Heart right ventricle (tissue), 16 donors: ENCODE measurements around the gene CCDC85B. TPM values are rescaled to one million over a fixed set of nuclear protein-coding genes. Genes with fewer than 3 reads are reported as not detected.
"Not testable (repeated sequence)": the region's sequence is repeated elsewhere in the genome, so short reads cannot be mapped to it uniquely, and the experiment has no call there.

Experiments used
- ATAC-seq, 8 donors: fragments of 200-7000 bp; cut with Tn5 transposase; one replicate each; pipeline ENCODE4 v1.9.1; 2020; ENCODE audit warnings: mild to moderate bottlenecking in 8 of 8, moderate library complexity in 8 of 8, moderate number of reproducible peaks in 1 of 8
- DNase-seq, 2 donors: peaks; one replicate each; pipeline ENCODE4 v3.0.0-alpha.2; 2020
- H3K27ac ChIP-seq, 10 donors: fragments of 200-600 bp; sonication (generic) in 2 of 10; one replicate each; pipeline versions ENCODE4 v1.5.0 to v1.8.0; 2020 to 2022; ENCODE audit warnings: mild to moderate bottlenecking in 3 of 10
- H3K27me3 ChIP-seq, 7 donors: fragments of 200-600 bp; one replicate each; pipeline ENCODE4 v1.8.0; 2021 to 2022; ENCODE audit warnings: mild to moderate bottlenecking in 2 of 7
- H3K36me3 ChIP-seq, 9 donors: fragments of 200-600 bp; sonication (generic) in 1 of 9; one replicate each; pipeline versions ENCODE4 v1.5.0 to v1.8.0; 2020 to 2022; ENCODE audit warnings: mild to moderate bottlenecking in 2 of 9
- H3K4me1 ChIP-seq, 9 donors: fragments of 200-600 bp; sonication (generic) in 1 of 9; one replicate each; pipeline versions ENCODE4 v1.5.0 to v1.8.0; 2020 to 2022; ENCODE audit warnings: mild to moderate bottlenecking in 4 of 9
- H3K4me3 ChIP-seq, 10 donors: fragments of 200-600 bp; sonication (generic) in 2 of 10; one replicate each; pipeline versions ENCODE4 v1.5.0 to v1.8.0; 2020 to 2022; ENCODE audit warnings: mild to moderate bottlenecking in 7 of 10, moderate library complexity in 2 of 10
- H3K9me3 ChIP-seq, 11 donors: fragments of 200-600 bp in 10 of 11; sonication (generic) in 2 of 11; one replicate each; pipeline versions ENCODE4 v1.5.0 to v1.8.0; 2013 to 2022; ENCODE audit warnings: mild to moderate bottlenecking in 2 of 11, control low read depth in 1 of 11, moderate library complexity in 1 of 11
- WGBS, 2 donors: extraction: QIAGEN DNeasy Blood & Tissue Kit; methylation state at CpG; one replicate each; pipeline ENCODE4 v1.1.7; 2013; ENCODE audit warnings: inconsistent platforms in 1 of 2; 5-methylcytosine and 5-hydroxymethylcytosine counted together
- intact Hi-C, 10 donors: fragments of 100-400 bp; cut with DNase I; formaldehyde crosslinking; loops; one replicate each; pipeline versions ENCODE4 v1.11.1 to v1.14.2; 2022
- polyA plus RNA-seq, 2 donors: library from polyadenylated mRNA; stranded (reverse); fragments of 200-250 nt; gene quantifications; one replicate each; pipeline ENCODE4 v1.2.3, GENCODE V29; 2013
- total RNA-seq, 10 donors: library from RNA; stranded (reverse); fragmentation: NEBNext Ultra II Directional in 3 of 10; extraction: Animal tissue kit (Norgen Biotek cat#: 25700) in 3 of 10; gene quantifications; one replicate each; pipeline versions ENCODE4 v1.2.1 to v1.2.4, GENCODE V29; 2021 to 2023
- TF ChIP-seq, protein P1 (sequence below), 9 donors: fragments of 200-600 bp; sonication (generic) in 2 of 9; IDR thresholded peaks; one replicate each; pipeline versions ENCODE4 v1.5.0 to v1.8.0; 2021 to 2022; ENCODE audit warnings: antibody characterized with exemption in 9 of 9, mild to moderate bottlenecking in 5 of 9, moderate library complexity in 1 of 9
- donor health status: Arrhythmogenic right ventricular cardiomyopathy.
- donor health status: ischemic (EF 13 %, LVEDD 7.1; RV severe dilation, severe dysfunction).
- donor health status: healthy with polysubstance abuse.
- donor health status: DM: no; HTN: yes; CAD: no.
- donor health status: DM: no; HTN: no; CAD: no.
- donor health status: ischemic (EF 25% LVEDD 6.9; RV normal size, moderate dysfunction).
- donor health status: ischemic (EF 25% LVEDD 5.7; RV mildly dilated, moderate dysfunction).
- donor health status: healthy.
- donor health status: DM: yes; HTN: yes; CAD: no.
- donor health status: Ischemic cardiomyopathy.
- donor health status: ischemic (EF 35%, LVEDD 5.7; RV mildly dilated, moderate dysfunction).
- donor health status: nonischemic (EF 11% LVEDD 7.7; RV severe dilation, severe dysfunction).
- donor health status: DM: yes; HTN: yes; CAD: no.
- donor health status: PGD.
- donor health status: ischemic (EF 29% LVEDD 5.4; RV normal size, mild dysfunction).
- donor health status: nonischemic (EF 23%, LVEDD 6.1; RV moderate dilation, normal function).

Gene CCDC85B
- total and polyA plus RNA-seq, 12 donors, result 22.1 to 69.4 (median 35.4) TPM

GRCh38 chr11:65847746-65848145 lies 42.7 kb upstream of the CCDC85B start:
- WGBS, 2 donors, result 82 to 86% methylated on average over 3 of the region's 3 CpGs
- no peaks in the 10 kb centered on the region for H3K27me3 ChIP-seq
- no peak overlapping the region for H3K27ac ChIP-seq
- intact Hi-C loops, result no loop called here
- no peak overlapping the region for H3K4me3 ChIP-seq
- TF ChIP-seq, protein P1, sequence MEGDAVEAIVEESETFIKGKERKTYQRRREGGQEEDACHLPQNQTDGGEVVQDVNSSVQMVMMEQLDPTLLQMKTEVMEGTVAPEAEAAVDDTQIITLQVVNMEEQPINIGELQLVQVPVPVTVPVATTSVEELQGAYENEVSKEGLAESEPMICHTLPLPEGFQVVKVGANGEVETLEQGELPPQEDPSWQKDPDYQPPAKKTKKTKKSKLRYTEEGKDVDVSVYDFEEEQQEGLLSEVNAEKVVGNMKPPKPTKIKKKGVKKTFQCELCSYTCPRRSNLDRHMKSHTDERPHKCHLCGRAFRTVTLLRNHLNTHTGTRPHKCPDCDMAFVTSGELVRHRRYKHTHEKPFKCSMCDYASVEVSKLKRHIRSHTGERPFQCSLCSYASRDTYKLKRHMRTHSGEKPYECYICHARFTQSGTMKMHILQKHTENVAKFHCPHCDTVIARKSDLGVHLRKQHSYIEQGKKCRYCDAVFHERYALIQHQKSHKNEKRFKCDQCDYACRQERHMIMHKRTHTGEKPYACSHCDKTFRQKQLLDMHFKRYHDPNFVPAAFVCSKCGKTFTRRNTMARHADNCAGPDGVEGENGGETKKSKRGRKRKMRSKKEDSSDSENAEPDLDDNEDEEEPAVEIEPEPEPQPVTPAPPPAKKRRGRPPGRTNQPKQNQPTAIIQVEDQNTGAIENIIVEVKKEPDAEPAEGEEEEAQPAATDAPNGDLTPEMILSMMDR (IDR thresholded peaks at IDR 0.05), result no peak
- peaks cover 0 to 10% (median 3%) of the 10 kb centered on the region in 11 donors for H3K9me3 ChIP-seq
- H3K4me1 ChIP-seq, result peaks cover 0 to 4% (median 0%) of the 10 kb centered on the region in 9 donors
- DNase-seq, result no peak
- peaks cover 0 to 25% (median 16%) of the 10 kb centered on the region in 9 donors for H3K36me3 ChIP-seq
- no peak for ATAC-seq

GRCh38 chr11:65848693-65849092 lies 41.8 kb upstream of the CCDC85B start:
- Histone ChIP-seq H3K9me3 (peaks cover 0 to 10% (median 3%) of the 10 kb centered on the region in 11 donors), H3K36me3 (peaks cover 0 to 35% (median 16%) of the 10 kb centered on the region in 9 donors)
- H3K27ac ChIP-seq, H3K27me3 ChIP-seq, DNase-seq, ATAC-seq, intact Hi-C loops, H3K4me3 ChIP-seq, H3K4me1 ChIP-seq: not testable (repeated sequence)
- WGBS, 2 donors, result 70 to 71% methylated on average over 7 of the region's 7 CpGs

DNA sequence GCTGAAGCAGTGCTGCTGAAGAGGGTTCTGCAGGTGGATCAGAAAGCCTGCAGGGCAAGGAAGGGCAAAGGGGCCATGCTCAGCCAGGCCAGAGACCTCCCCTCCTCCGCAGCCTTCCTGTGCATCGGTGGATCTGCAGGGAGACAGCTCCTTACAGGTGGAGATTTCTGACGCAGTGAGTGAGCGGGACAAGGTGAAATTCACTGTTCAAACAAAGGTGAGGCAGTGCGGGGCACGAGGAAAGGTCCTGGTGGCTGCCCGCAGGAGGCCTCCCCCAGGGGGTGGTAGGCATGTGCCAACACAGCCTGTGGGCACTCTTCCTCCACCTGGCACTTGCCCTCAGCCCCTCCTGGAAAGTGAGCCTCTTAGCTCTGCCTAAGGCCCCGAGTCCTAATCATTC lies 41.1 kb upstream of the CCDC85B start:
- intact Hi-C loops, result no loop called here
- peaks cover 0 to 42% (median 22%) of the 10 kb centered on the region in 9 donors for H3K36me3 ChIP-seq

DNA sequence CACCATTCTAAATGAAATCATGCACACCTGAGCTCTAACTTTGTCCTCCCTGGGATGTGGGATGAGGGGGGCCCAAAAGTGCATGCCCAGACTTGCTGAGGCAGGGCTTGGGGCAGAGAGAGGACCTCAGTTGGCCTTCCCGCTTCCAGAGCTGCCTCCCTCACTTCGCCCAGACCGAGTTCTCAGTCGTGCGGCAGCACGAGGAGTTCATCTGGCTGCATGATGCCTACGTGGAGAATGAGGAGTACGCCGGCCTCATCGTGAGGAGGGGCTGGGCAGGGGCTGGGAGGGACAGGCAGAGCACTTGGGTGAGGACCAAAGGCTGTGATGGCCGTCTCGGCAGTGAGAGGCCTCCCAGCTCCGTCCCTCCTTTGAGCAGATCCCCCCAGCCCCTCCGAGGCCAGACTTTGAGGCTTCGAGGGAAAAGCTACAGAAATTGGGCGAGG lies 40.7 kb upstream of the CCDC85B start:
- TF ChIP-seq, protein P1 (IDR thresholded peaks at IDR 0.05), result no peak
- intact Hi-C loops, result no loop called here
- 46 to 51% methylated on average over 16 of the region's 16 CpGs for WGBS, 2 donors
- H3K27me3 ChIP-seq, result no peaks in the 10 kb centered on the region
- H3K9me3 ChIP-seq, result peaks cover 0 to 10% (median 3%) of the 10 kb centered on the region in 11 donors
- ATAC-seq, result no peak
- H3K27ac ChIP-seq, result no peak overlapping the region
- no peak overlapping the region for H3K4me3 ChIP-seq
- H3K4me1 ChIP-seq, result peaks cover 0 to 12% (median 3%) of the 10 kb centered on the region in 9 donors
- DNase-seq, result no peak
- H3K36me3 ChIP-seq, result peaks cover under 1 to 46% (median 26%) of the 10 kb centered on the region in 9 donors

More for the DNA sequence above, 41.1 kb upstream of the CCDC85B start:
- Histone ChIP-seq H3K9me3 (peaks cover 0 to 10% (median 3%) of the 10 kb centered on the region in 11 donors), H3K27ac (no peak overlapping the region), H3K4me1 (peaks cover 0 to 7% (median 1%) of the 10 kb centered on the region in 9 donors), H3K27me3 (no peaks in the 10 kb centered on the region), H3K4me3 (no peak overlapping the region)
- WGBS, 2 donors, result 71 to 72% methylated on average over 8 of the region's 8 CpGs
- DNase-seq, result no peak
- TF ChIP-seq, protein P1 (IDR thresholded peaks at IDR 0.05), result no peak
- no peak for ATAC-seq
